GM19328 (cell line): ENCODE data around the gene PIK3AP1.

Experiments
- ATAC-seq: cut with Tn5 transposase; IDR thresholded peaks from one replicate; pipeline ENCODE4 v1.9.1; 2021; ENCODE audit warnings: mild to moderate bottlenecking, moderate library complexity; ENCODE audit not compliant: unreplicated experiment

The PIK3AP1 gene

DNA sequence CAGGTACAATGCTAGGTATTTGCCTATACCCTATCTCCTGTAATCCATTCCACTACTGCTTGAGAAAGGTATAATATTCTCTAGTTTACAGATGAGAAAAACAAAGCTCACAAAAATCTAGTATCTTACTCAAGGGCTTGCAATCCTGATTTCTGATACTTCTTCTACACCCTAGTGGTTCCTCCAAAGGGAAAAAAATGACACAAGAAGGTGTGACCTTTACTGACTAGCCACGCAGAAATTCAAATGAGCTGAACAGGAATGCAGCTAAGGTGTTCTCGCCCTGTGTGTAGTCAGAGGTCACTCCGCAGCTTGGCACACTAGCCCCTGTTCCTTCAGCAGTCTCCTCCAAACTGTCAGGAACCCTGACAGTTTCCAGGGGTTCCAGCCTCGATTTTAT, 74.0 kb downstream of the PIK3AP1 start:
- no peak for ATAC-seq

GRCh38 chr10:96645191-96645721, 75.1 kb downstream of the PIK3AP1 start:
- no peak for ATAC-seq

DNA sequence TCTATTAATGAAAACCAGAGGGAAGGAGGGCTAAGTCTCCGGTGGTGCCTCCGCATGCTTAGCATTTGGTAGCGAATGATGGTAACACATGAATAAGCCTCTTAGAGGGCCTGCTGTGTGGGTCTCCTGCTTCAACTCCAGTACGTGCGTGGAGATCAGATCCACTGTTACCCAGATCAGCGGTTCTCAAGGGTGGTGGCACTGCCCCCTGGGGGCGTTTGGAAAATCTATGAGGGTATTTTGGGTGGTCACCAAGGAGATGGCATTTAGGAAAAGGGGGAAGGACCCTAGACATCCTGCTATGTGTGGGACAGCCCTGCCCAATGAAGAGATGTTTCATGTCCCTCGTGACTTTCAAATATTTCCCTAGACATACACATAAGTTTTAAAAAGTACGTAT, 76.4 kb downstream of the PIK3AP1 start:
- ATAC-seq: no peak

DNA sequence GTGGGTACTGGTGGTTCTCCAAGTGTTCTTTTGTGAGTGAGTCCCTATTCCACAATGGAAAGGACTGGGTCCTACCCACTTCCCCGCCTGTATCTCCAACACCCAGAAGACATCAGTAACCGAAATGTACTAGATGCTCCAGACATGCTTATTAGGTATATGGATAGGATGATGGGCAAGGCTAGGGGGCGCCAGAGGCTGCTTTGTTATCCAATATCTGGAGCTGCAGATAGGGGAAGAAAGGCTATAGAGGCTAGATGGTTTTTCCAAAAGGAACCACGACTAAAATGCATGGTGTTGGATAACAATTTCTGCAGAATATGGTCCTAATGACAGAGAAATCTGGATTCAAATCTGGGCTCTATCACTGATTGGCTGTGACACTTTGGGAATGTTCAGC, 77.3 kb downstream of the PIK3AP1 start:
- ATAC-seq: no peak

DNA sequence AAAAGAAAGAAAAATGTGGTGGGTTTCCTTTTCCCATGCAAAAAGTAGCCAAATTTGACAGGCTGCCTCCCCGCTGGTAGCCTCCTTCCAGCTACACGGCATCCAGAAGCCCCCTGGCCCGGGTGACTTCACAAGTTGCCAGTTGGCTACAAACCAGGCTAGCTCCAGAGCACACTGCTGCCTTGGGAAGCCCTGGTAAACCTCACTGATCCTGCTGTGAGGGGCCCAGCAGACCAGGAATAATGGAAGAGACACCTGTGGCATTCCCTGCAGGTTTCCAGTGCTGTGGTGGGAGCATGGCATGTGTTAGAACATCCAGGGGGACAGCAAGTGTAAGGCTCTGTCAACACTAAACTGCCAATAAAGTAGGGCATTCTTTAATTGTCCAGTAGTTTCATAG, 77.8 kb downstream of the PIK3AP1 start:
- no peak for ATAC-seq

- no peak for ATAC-seq
Measured at GRCh38 chr10:96641396-96642295, 78.7 kb downstream of the PIK3AP1 start.

- no peak for ATAC-seq
Measured at GRCh38 chr10:96639899-96640298, 80.4 kb downstream of the PIK3AP1 start.

DNA sequence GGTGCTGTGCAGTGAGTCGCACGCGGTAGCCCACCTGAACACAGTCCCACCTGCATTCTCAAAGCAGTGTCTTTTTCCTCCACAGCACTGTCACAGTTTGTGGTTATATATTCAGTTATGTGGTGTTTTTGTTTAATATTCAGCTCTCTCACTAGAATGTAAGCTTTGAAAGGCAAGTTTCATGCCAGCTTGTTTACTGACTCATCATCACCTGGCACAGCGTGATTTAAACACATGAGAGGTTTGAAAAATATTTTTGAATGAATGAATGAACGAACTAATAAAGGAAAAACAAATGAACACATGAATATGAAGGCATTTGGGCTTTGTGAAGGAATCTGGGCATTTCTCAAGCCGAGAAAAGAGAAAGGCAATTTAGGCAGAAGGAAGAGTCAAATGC, 81.6 kb downstream of the PIK3AP1 start:
- ATAC-seq: no peak

DNA sequence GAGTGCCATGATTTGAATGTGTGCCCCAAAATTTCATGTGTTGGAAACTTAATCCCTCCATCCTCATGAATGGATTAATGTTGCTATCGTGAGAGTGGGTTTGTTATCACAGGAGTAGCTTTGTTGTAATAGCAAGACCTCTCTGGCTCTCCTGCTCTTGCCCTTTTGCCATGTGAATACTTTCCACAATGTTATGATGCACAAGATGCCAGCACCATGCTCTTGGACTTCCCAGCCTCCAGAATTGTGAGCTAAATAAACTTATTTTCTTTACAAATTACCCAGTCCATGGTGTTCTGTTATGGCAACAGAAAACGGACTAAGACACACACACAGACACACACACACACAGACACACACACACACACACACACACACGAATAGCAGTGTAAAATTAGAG, 82.2 kb downstream of the PIK3AP1 start:
- ATAC-seq: no peak

GRCh38 chr10:96637709-96638108, 82.6 kb downstream of the PIK3AP1 start:
- no peak for ATAC-seq

DNA sequence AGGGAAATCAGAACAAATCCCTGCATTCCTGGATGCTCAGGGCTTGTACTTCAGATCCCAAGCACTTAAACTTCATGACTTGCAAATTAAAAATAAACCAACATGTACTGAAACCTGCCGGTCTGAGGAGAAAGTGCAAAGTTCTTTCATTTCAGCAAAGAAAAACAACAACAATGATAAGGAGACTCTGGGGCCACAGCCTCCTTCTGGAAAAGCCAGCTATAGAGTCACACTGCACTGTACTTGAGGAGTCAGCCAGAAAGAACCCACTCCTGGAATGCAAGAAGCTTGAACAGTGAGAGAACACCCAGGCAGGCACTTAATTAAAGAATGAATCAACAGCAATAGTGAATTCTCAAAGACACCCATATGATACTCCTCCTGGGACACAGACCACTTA, 83.8 kb downstream of the PIK3AP1 start:
- ATAC-seq: no peak

DNA sequence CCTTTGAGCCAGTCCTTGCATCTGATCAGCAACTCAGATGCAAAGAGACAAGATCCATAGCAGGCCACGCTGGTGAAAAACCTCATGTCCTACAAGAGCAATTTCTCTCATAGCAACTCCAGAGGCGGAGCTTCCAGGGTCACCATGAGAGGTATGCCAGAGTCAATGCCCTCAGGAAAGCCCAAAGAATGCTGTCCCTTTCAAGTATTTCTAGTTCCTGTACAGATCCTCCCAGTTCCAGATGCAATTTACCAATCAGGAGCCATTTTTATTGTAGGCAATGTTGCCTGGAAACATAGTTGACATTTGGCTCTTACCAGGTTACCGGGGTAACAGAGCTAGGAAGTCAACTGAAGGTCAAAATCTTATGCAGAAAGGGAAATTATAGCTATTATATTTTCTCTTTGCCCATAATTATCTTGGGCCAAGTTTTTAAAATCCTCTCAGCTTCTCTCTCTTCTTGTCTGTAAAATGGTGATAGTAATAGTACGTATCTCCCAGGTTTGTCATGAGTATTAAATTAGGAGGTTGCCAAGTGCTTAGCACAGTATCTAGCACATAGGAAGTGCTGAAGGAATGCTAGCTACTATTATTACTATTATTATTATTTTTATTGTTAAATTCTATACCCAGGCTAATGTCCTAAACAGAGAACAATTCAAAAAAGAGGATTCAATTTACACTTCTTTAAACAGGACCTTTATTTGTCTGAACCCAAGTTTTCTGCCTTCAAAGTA, 87.2 kb downstream of the PIK3AP1 start:
- ATAC-seq: no peak

DNA sequence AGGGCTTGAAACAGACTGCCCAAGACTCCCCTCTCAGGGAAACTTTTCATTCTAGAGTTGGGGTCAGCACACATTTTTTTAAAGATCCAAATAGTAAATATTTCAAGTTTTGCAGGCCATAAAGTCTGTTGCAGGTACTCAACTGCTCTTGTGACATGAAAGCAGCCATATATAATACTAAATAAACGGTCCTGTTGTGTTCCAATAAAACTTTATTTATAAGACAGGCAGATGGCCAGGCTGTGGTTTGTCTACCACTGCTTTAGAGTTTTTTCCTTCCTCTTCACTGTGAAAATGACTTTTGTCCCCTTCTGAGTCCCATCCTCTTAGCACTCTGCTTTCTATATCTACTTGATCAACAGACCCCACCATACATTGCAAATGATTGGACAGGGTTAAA, 93.0 kb downstream of the PIK3AP1 start:
- ATAC-seq: no peak

DNA sequence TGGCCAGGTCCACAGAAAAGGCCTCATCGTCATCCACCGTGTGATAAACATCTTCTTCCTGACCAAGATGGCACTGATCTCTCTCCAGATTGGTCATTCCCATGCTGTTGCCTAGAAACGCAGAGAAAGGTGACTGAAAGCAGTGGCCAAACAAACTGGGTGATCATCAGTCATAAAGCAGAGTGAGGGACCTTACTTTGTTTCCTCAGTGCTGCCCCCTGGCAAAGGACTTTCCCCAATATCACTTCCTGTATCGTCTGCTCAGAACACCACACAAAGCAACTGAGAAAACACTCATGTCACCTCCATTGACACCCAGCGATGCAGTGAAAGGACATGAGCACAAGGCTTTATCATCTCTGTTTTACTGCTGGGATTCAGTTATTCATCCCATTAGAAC, 93.5 kb downstream of the PIK3AP1 start:
- ATAC-seq: no peak

- no peak for ATAC-seq
Measured at GRCh38 chr10:96625173-96625572, 95.1 kb downstream of the PIK3AP1 start.

GRCh38 chr10:96622013-96622787, 98.1 kb downstream of the PIK3AP1 start:
- ATAC-seq: no peak

DNA sequence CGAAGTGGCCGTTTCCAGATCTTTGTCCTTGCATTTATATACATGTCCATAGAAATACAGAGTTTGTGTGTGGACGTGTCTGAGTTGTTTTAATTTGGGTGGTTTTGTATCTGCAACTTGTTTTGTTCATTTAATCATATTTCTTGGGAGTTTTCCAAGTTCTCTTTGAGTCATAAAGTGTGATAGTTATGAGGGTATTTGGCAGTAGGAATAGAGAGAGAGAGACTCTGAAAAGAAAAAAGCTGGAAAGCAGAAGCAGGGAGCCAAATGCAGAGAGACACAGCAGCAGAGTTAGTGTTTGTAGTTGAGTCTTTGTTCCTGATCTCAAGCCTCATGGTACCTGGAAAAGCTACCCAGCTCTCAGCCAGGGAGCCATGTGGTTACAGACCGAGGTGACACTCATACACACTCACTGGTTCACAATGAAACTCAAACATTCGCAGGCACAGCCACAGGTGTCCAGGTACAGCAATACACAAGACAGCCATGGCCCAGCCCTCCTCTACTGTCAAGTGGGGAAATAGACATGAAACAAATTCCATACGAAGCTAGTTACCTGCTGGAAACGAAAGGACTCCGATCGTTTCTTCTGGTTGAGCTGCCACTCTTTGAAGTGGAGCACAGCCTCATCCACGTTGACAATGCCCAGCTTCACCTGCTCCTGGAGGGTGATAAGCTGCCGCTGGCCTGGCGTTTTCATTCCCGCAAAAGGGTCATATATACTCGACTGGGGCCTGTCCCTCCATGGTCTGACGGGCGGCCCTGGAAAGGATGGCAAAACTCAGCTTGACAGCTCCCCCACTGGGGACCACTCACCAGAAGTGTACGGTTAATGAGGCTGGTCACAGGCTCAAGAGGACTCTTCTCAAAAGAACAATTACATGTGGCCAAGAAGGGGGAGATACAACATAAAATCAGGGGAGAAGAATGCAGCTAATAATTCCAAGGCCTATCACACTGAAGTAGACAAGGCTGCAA, 100.2 kb downstream of the PIK3AP1 start:
- ATAC-seq: no peak

DNA sequence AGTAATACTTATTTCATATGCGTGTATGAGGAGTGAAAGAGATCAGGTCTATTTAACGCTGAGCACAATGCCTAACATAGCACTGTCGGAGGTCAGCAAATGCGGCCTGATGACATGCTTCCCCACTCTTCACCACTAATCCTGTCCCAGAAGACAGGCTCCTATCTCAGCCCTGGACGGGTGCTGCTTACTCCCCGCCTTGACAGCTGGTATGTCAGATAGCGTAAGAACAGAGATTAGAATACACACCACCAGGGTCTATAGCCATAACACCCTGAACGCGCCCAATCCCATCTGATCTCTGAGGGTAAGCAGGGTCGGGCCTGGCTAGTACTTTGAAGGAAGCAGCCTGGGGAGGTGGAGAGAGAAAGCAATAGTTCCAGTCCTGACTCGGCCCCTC, 101.2 kb downstream of the PIK3AP1 start:
- ATAC-seq: no peak

GRCh38 chr10:96618653-96619052, 101.7 kb downstream of the PIK3AP1 start:
- no peak for ATAC-seq

GRCh38 chr10:96616961-96617360, 103.4 kb downstream of the PIK3AP1 start:
- no peak for ATAC-seq
